Sciatic nerve (tissue), 2 donors: ENCODE measurements around the gene CCNH. TPM values are rescaled to one million over a fixed set of nuclear protein-coding genes. Genes with fewer than 3 reads are reported as not detected.

Experiments used
- ATAC-seq: fragments of 200-7000 bp; cut with Tn5 transposase; one replicate; pipeline ENCODE4 v1.9.1; 2020; ENCODE audit warnings: mild to moderate bottlenecking, moderate library complexity
- DNase-seq: peaks from one replicate; pipeline ENCODE4 v3.0.0-alpha.2; 2020; ENCODE audit warnings: low spot score
- intact Hi-C: fragments of 100-400 bp; cut with DNase I; formaldehyde crosslinking; loops from one replicate; pipeline ENCODE4 v1.14.2; 2022
- total RNA-seq: library from RNA; stranded (reverse); fragmentation: NEBNext Ultra II Directional; extraction: Animal tissue kit (Norgen Biotek cat#: 25700); gene quantifications from one replicate; pipeline ENCODE4 v1.2.1, GENCODE V29; 2021
- donor health status: DM: no; HTN: no; CAD: no.
- donor health status: DM: no; HTN: no; CAD: no.

CCNH gene
- total RNA-seq, 1 donor from 2014 or later: 86.4 TPM

DNA sequence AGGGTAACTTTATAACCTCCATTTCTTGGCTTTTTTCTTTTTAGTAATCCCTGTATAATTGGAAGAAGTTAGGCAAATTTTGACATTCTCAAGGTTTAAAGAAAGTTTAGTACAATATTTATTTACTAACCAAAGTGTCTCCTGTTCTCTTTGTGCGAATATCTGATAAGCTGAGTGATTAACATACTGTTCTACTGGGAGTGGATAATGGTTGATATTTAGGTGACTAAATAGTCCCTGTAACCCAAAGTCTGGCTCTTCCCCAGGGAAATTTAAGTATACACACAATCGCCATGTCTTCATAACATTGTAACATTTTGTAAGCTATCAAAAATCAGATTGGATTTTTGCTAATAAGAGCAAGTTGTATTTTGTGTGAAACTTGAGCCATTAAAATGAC lies 40.0 kb downstream of the CCNH start:
- no peak for DNase-seq
- intact Hi-C loops: no loop called here
- no peak for ATAC-seq

DNA sequence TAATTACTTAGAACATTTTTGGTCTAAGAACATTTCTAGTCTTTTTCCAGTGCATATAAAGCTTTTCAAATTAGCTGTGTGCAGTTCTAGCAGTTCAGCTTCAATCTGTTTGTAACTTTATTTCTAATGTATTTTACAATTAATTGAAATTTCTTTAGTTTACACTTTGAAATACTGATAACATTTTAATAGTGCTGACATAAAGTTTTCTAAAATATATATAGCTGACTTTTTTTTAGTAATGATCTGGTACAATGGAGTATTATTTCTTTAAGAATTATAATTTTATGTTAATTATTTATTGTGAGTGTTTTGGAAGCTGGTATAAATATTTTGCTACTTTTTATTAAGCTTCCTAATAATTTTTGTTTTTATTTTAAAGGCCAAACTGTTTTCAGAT lies 43.3 kb downstream of the CCNH start:
- ATAC-seq: no peak
- intact Hi-C loops: no loop called here

DNA sequence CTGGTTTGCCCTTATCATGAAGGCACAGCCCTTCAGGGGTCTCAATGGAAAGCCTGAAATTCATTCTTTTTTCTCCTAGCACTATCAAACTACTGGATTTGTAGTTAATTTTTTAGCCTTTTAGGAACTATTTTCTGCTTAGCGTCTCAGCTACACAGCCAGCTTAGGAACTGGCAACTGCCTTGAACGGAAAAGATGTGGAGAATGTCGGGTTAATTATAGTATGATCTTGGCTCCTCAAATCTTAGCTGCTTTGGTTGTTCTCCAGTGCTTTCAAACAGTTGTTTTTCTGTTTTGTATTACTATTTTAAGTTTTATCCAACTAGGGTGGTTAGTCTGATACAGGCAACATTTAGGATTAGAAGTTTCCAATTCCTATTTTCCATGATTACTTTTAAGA lies 44.1 kb downstream of the CCNH start:
- no peak for DNase-seq
- intact Hi-C loops: no loop called here
- no peak for ATAC-seq

More for the DNA sequence above, 43.3 kb downstream of the CCNH start:
- no peak for DNase-seq

DNA sequence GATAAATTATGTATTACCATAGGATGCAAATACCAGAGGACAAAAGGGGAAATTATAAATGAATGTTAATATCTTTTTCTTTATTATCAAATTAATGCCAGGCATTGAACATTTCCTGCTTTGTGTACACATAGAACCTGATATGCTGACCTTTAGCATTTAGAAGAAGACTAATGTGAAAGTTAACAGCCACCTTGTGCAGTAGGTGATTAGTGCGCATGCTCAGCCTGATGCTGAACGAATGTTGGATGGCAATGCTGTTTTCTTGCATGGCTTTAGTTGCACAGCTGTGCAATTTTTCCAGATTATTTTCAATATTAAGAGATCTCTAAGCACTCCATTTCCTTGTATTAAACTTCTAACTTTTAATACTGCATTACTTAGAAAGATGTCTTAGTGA lies 45.5 kb downstream of the CCNH start:
- no peak for ATAC-seq
- intact Hi-C loops: no loop called here
- DNase-seq: no peak

DNA sequence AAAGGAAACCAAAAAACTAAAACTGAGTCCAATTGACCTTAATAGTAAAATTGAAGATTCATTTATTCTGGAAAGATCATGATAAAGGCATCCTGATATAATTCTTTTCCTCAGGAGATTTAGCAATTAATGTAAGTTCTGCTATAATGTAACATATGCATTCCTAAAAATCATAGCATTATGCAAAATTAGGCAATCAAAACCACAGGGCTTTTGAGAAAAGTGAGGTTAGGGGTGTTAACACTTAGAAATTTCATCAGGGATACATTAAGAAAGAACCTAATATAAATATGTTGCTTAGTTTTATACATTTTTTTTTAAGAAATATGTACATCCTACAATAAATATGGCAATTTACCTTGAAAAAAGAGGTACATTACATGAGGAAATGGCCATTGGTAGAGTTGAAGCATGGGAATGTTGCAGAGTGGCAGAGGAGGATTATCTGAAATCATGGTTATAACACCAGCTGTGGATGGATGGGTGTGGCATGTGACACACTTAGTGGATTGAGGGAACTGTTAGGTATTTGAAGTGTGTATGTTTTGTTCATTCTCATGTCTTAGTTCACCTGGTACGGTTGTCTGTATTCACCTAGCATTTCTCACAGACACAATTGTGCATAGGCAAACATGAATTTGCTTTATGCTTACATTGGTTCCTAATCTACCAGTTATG lies 51.1 kb downstream of the CCNH start:
- peak; percentile 14 for ATAC-seq
- intact Hi-C loops: no loop called here
- DNase-seq: no peak

DNA sequence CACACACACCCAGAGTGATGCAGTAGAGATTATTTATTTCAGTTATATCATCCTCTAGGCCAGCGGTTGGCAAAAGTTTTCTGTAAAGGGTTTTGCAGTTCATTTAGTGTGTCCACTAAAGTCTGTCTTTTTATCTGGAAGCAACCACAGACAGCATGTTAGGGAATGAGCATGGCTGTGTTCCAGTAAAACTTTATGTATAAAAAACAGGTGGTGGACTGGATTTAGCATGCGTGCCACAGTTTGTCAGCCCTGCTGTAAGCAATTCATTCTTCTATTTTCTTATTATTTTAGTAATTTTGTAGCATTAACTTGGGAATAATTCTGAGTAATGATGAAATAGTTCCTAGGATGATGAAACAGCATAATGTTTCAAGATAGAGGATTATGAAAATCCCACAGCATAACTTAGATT lies 51.7 kb downstream of the CCNH start:
- DNase-seq (no peak), ATAC-seq (peak; percentile 77)
- intact Hi-C loops: no loop called here

DNA sequence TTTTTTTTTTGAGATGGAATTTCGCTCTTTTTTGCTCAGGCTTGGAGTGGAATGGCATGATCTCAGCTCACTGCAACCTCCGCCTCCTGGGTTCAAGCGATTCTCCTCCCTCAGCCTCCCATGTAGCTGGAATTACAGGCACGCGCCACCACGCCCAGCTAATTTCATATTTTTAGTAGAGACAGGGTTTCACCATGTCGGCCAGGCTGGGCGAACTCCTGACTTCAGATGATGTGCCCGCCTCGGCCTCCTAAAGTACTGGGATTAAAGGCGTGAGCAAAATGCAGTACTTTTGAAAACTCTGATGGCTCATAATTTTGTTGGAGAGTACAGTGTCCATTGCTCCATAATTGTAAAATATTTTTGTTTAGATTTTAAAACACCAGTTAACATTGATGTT lies 52.6 kb downstream of the CCNH start:
- intact Hi-C loops: no loop called here
- ATAC-seq: no peak
- no peak for DNase-seq

DNA sequence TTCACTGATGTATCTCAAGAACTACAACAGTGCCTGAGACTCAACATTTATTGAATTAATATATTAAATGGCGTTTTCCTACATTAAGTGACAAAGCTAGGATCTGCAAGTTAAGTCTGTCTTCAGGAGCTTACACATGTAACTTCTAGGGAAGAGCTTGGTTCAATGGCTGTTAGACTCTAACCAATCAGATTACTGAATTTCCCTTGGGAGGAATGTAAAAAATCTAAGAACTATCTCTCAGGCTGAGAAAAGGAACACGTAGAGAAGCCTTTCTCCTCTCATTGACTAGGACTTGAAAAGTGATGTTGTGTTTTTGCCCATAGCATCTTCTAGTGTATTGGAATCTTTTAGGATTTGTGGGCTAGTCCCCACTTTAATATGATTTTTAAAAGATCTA lies 53.6 kb downstream of the CCNH start:
- ATAC-seq: no peak
- no peak for DNase-seq
- intact Hi-C loops: no loop called here

DNA sequence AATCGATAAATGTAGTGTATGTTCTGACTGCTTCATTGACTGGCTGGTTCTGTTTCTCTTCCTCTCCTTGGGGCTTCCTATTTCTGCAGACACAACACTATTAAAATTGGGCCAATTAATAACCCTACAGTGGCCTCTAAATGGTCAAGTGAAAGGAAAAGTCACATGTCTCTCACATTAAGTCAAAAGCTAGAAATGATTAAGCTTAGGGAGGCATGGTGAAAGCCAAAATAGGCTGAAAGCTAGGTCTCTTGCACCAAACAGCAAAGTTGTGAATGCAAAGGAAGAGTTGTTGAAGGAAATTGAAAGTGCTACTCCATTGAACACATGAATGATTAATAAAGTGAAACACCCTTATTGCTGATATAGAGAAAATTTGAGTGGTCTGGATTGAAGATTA lies 58.2 kb downstream of the CCNH start:
- DNase-seq: no peak
- intact Hi-C loops: no loop called here
- no peak for ATAC-seq

DNA sequence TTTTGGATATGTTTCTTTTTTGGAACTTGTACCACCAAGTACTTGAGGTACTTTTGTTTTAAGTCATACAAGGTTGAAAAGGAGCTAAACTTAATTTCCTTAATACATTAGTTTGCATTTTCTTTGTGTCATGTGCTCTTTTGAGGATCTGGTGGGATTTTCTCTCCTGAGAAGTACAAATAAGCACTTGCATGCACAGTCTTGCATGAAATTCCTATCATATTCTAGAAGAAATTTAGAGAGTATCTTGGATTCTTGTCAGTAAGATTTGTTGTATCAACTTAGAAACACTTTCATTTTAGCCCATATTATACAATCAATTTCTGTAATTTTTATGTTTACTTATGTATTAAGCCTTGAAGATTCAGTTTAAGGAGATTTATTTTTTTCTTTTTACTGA lies 64.9 kb downstream of the CCNH start:
- ATAC-seq (no peak), DNase-seq (no peak)
- intact Hi-C loops: no loop called here

DNA sequence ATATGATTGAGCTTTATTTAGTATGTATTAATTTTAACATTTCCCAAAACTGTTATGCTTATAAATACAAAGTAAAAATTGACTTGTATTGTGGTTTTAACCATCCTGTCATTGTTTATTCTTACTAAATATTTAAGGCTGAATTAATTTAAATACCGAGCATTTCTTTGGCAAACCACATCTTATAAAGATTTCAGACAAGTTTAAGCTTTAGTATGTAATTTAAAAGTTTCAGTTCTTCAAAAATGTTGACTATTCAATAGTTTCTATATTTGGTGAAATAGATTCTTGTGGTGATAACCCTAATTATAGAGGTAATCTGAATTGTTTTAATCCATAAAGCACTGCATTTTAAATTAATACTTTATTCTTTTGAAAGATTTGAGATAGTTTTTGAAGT lies 65.5 kb downstream of the CCNH start:
- intact Hi-C loops: no loop called here
- no peak for DNase-seq
- no peak for ATAC-seq

Other genes with a start within 250 kb of the CCNH start
- gene RASA1, start 145.0 kb downstream of the CCNH start, total RNA-seq: 33.4 TPM